GM19324 (cell line): ENCODE data around the gene FARP1.
"Not testable (repeated sequence)": the region's sequence is repeated elsewhere in the genome, so short reads cannot be mapped to it uniquely, and the experiment has no call there.

Source experiments
- ATAC-seq: cut with Tn5 transposase; IDR thresholded peaks from one replicate; pipeline ENCODE4 v1.9.1; 2021; ENCODE audit warnings: mild to moderate bottlenecking, moderate library complexity; ENCODE audit not compliant: unreplicated experiment, low FRiP score

Gene FARP1

DNA sequence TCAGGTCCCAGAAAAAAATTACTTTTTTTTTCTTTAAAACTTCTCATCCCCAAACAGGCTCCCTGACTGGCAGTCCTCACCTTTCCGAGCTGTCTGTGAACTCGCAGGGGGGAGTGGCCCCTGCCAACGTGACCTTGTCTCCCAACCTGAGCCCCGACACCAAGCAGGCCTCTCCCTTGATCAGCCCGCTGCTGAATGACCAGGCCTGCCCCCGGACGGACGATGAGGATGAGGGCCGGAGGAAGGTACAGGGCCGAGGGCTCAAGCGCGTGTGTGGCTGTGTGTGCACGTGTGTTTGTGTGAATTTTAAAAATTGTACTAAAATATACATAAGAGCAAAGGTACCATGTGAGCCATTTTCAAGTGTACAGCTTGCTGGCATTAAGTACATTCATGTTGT is 266.4 kb downstream of the FARP1 start:
- ATAC-seq: no peak

DNA sequence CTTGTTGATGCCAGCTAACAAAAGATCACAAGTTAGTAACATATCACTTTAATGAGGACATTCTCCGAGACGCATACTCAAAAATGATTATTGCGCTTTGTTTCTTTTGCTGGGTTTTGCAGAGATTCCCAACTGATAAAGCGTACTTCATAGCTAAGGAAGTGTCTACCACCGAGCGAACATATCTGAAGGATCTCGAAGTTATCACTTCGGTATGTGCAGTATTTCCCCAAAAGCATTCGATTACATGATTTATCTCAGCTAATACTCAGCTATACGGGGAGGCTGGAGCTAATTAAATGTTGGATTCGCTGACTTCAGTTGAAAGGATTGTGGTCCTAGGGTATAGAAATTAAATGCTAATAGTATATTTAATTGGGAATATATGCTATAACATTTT is 267.7 kb downstream of the FARP1 start:
- ATAC-seq: no peak

DNA sequence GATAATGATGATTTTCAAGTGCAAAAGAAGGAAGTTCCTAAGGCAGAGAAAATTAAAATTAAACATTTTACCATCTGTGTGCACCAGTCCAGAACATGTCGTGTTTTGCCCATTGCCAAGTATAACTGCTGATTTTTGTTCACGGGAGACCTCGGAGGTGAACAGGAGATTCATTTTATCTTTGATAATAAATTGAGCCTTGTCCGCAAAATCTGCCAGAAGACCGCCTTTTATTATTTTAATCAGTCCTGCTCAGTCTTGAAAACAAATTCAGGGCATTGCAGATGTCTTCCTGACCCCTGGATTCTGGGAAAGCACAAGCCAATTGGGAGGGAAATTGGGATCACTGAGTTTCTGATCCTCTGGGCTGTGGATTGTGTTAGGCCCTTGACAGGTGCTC is 268.1 kb downstream of the FARP1 start:
- no peak for ATAC-seq

DNA sequence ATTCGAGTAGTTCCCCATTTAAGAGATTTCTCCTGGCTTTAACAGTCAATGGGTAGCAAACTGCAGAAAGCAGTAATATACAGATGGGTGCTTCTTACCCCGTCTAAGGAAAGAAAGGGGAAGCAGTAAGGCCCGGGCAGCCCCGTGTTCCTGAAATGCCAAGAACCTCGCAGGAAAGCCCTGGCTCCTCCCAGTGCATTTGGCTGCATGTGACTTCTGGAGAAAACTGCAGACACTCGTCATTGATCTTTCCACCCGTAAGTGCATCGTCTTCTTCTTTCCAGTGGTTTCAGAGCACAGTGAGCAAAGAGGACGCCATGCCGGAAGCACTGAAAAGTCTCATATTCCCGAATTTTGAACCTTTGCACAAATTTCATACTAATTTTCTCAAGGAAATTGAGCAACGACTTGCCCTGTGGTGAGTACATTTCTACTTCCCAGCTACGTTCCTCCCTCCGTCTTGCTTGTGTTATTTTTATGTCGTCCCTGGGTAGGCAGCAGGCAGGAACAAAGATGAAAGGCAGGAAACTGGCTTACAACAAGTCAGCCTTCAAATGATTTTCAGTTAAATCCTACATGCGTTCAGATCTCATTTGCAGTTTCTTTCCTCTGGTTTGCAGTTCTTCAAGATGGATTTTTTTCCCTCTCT is 268.8 kb downstream of the FARP1 start:
- no peak for ATAC-seq

DNA sequence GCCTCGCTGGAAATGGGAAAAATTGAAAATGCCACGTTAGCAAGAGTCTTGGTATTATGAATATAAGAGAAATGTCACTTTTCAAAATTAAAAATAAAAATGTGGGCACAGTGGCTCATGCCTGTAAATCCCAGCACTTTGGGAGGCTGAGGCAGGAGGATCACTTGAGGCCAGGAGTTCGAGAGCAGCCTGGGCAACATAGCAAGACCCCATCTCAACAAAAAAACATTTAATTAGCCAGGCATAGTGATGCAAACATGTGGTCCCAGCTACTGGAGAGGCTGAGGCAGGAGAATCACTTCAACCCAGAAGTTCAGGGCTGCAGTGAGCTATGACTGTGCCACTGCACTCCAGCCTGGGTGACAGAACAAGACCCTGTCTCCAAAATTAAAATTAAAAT is 270.4 kb downstream of the FARP1 start:
- not testable (repeated sequence) for ATAC-seq

DNA sequence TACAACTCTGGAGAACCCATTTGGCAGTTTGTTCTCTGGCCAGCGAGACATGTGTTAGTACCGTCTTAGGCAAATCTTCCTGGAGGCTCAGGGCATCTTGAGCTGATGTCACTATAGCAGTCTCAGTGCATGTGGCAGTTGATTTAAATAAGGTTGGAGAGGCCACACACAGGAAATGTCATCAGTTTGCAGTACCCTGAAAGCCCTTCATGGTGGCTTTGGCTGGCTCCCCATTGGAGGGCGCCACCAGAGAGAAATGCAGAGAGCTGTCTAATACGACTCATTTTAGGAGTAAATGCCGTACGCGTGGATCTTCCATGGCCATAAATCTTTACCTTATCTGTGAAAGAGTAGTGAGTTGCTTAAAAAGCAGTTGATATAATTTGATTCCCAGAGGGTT is 270.9 kb downstream of the FARP1 start:
- ATAC-seq: no peak

DNA sequence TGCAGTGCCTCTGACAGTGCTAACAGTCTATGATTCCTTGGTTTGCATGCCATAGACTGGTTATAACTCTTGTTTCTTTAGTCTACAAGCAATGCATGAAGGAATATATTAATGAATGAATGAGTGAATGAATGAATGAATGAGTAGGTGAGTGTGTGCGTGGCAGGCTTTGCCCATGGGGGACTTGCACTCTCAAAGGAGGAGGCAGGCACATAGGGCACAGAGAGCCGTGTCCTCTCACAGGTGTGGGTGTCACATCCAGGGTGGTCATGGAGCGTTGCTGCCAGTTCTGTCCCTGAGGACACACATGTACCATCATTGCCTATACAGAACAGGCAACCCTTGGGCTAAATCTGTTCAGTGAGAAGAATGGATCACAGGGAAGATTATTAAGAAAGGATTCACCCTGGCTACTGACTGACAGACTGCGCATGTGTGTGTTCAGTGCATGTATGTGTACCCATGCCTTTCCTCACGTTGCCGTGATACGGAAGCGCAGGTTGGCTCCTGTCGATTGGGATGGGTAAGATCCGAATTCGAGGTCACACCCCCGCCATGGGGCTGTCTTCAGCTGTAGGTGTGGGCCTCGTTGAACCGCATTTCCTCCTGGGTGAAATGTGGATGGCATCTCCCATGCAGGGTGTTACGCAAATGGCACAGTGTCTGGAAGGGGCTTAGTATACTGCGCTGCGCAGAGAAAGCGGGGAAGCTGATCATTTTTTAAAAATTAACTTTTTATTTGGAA is 272.6 kb downstream of the FARP1 start:
- no peak for ATAC-seq

DNA sequence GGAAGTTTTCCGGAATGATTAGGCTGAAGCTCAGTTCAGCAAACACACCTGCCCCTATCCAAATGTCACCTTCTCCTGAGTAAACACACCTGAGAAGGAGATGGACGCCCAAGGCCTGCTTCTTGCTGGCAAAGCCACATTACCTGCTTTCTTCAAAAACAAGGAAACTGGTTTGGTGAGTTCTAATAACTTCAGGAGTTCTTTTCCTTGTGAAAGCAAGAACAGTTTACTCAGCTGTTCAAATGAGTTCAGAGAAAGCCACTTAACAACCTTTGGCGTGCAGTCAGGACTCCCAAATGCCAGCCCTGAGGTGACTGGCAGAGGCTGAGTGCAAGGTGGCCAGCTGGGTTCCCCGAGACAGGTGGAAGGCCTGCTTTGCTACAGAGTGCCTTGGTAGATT is 273.5 kb downstream of the FARP1 start:
- ATAC-seq: no peak

DNA sequence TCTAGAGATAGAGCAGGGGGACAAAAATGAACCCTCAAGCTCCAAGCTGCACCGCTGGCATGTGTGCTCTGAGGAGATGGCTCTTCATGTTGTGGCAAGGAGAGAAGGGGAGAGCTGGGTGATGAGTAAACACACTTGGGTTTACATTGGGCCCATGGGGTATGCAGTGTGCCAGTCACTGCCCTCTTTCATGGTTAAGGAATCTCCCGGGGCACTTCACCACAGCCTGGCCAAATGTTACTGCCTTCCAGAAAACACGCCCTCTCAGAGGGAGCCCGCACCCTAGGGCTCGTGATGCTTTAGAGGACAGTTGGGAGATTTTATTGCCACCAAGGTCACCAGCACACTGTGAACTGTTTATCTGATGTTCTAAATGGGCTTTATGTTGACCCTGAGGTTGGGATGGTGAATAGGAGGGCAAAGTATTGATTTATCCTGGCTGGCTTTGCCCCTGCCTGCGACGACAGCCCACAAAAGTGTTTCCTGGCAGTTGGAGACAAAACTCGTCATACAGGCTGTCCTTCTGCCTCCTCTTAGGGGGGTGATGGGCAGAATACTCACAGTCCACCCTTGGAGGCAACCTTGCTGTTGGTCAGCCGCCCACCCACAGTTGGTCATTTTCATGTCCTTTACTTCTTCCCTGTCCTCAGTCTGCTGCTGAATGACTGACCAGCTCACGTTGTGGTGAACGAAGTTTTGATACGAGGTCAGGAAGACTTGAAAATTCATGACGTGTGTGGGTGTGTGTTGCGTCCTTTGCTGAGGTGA is 277.1 kb downstream of the FARP1 start:
- no peak for ATAC-seq

DNA sequence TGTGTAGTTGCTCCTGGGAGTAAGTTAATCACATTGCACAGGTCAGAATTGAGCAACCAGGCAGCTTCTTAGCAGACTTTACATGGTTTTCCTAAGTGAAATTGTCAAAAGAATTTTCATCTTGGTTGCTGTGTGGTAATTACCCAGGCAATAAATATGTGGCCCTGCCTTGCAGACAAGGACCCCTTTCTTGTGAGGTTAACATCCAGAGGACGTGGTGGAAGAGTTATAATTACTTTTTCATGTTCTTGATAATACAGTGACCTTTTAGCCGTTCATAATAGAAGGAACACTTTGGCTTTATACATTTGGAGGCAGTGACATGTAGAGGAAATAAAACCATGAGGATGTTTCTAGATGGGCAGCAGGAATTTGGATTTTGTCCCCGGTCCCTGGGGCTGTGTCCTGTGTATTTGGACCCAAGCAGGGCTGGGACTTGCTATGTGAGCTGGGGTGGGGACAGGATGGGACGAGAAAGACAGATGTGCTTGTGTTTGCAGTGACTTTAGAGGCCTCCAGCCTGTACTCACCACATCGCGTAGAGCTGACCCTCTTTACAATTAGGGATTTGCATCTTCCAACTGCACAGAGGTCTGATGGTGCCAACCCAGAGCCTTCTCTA is 277.8 kb downstream of the FARP1 start:
- ATAC-seq: no peak

DNA sequence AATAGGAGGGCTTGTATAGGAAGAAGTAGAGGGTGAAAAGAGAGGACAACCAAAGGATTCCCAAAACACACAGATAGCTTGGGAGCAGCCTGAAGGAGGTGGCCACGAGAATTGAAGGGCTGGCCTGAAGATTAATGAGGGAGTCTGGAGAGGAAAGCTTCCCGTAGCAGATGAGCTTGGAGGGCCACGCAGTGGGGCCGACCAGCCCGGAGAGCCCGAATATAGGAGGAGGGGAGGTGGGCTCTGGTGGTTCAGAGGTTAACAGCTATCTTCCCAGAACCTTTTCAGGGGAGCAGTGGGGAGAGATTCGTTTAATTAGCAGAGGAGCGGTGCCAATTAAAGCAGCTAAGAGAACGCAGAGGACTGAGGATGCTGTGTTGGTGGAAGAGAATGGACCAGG is 279.2 kb downstream of the FARP1 start:
- ATAC-seq: no peak

DNA sequence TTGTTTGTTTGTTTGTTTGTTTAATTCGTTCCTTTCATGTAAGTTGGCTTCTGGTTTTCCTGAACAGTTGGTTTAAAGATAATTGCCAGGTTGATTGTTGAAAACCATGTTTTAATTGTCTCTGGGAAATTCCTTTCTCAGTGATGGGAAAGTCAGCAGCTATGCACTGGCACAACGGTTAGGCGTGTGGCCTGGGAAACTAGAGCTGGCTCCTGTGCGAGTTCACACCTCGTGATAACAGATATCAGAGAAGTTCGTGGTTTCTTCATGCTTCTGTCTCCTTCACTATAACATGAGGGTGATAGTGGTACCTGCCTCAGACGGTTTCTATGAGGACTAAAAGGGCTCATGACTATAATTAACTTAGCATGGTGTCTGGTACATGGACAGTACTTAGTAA is 280.5 kb downstream of the FARP1 start:
- no peak for ATAC-seq

DNA sequence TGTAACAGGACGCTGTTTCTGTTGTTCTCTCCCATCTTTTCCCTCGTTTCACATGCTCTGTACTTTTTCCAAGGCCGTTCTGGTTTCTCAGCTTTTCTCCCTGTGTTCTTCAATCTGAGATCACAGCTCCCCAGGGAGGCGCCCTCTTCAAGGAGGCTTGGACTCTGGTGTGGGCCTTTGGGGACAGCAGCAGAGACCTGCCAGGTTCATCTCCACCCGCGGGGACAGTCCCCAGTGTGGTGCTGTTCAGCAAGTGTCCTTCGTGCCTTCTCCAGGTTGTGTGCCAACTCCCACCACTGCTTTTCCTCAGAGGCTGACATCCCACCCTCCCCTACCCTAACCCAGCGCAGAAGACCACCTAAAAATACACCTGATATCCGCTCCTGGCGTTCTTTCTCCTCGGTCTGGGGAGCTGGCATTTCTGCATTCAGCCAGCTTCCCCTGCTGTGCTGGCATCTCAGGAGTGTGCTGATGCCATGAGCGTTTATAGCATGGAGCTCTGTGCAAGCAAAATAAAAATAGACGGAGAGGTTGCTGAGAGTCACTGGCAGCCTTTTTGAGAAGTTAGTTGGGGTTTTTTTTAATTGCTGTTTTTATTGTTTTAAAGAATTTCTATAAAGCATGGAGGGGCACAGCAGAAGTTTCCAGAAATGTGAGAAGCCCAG is 284.6 kb downstream of the FARP1 start:
- no peak for ATAC-seq

DNA sequence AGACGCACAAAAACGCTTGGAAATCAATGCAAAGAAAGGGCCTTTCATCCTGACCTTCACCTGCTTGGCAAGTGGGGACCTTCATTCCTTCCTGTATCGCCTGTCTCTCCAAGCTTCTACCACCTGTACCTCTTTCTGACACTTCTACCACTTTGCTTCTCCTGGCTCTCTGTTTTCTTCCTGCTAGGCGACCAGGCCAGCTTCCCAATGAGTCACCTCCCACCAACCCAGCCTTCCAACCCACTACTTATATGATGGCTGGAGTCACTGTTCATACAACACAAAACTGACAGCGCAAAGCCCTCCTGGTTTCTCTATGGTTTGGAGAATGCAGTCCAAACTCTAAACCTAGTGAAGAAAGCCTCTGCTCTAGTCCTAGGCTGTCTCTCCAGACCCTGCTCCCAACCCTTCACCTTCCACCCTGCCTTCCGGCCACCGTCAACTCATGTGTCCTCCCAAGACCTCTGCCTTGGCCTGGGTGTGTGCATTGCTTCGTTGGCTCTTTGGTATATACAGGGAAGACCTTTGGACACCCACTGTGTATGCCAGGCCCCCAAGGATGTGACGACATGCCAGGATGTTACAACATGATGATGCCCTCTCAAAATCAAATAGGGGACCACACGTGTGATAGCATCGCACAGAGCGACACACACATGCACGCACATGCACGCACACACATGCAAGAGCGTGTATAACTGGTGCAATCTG is 285.5 kb downstream of the FARP1 start:
- ATAC-seq: no peak

DNA sequence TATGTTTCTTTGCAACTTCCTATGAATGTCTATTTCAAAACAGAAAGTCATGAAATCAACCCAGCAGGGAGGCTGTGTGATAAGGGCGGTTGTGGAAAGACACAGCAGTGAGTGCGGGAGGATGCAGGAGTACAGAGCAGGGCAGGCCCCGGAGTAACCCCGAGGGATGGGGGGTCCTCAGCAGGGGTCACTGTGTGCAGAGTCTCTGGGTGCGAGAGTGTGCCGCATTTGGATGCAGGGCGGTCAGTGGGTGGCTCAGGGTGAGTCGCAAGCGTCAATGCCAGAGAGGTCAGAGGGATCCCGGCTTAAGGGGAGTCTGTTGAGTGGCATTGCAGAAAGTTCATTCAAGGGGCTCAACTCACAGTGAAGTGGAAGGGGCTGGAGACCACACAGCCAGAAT is 286.2 kb downstream of the FARP1 start:
- ATAC-seq: no peak

DNA sequence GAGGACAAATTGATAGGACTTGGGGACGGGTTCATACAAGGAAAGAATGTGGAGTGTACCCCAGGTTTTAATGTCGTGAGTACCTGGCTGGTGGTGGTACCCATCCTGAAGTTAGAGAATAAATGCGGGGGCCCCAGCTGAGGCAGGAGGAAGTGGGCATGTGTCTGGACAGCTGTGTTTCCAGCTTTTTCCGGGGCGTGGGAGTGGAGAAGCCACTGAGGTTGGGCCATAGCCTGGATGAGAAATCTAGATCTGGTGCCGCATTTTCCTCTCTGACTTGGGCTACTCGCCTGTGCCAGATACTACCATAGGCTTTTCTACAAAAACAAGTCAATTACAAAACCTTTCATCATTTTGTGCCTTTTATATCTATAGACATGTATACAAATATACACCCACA is 286.6 kb downstream of the FARP1 start:
- no peak for ATAC-seq

DNA sequence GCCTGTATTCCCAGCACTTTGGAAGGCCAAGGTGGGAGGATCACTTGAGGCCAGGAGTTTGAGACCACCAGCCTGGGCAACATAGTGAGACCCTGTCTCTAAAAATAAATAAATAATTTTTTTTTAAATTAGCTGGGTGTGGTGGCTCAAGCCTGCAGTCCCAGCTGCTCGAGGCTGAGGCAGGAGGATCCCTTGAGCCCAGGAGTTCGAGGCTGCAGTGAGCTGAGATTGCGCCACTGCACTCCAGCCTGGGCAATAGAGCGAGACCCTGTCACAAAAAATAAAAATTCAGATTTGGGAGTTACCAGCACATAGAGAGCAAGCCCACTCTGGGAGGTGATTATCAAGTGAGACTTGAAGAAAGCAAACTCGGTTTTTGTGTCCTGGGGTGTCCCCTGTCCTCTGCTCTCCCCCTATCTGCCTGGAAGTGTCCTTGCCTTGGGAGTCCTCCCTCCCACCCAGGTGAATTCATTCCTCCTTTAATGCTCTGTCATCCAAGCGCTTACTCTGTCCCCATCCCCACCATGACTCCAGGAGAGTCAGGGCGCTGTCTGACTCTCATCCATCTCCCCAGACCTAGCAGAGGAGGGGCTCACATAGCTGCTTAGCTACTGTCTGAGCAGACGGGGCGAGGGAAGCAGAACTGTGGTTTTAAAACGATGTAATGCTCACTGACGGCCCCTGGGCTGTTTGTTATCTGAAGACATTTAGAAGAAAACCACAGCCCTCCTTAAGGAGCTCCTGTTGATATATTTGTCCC is 287.3 kb downstream of the FARP1 start:
- no peak for ATAC-seq

DNA sequence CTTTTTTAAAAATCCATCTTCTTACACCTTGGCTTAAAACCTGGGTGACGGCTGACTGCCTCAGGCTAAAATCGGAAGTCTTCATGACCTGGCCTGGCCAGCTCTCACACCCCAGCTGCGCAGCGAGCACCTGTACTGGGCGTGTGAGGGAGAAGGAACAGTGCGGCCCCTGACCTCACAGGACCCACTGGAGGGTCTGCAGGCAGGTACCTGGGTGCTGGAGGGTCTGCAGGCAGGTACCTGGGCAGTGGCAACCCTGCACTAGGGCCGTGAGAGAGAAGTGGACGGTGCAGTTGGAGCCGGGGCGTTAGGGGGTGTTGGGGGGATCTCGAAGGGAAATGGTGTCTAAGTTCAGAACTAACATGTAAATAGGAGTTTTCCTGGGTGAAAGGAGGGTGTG is 289.7 kb downstream of the FARP1 start:
- ATAC-seq: no peak

DNA sequence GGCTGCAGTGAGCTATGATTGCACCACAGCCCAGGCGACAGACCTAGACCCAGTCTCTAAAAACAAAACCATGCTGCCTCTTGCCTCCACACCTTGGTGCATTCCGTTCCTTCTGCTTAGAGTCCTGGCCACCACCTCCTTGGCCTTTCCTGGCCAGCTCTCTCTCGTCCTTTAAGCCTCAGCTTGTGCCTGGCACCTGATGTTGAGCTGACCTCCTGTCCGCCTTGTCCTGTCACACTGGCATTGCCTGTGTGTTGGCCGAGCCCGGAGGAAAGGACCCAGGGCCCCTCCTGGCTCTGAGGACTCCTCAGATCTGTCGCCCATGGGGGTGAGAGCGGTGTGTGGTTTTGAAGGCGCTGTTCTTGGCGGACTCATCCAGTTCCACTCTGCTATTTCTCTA is 290.8 kb downstream of the FARP1 start:
- no peak for ATAC-seq
